Epidermal melanocyte (primary cell): Measurements from ENCODE around the gene BMF.
"Not testable (repeated sequence)": the region's sequence is repeated elsewhere in the genome, so short reads cannot be mapped to it uniquely, and the experiment has no call there.

Experiments
- DNase-seq: peaks from one replicate; pipeline ENCODE4 v3.0.0; 2011; ENCODE audit warnings: low spot score; ENCODE audit not compliant: insufficient read length

Gene BMF

GRCh38 chr15:40128766-40129660 lies 20.3 kb upstream of the BMF start:
- no peak for DNase-seq

- no peak for DNase-seq
These were observed 17.3 kb upstream of the BMF start for GRCh38 chr15:40125950-40126349.

DNA sequence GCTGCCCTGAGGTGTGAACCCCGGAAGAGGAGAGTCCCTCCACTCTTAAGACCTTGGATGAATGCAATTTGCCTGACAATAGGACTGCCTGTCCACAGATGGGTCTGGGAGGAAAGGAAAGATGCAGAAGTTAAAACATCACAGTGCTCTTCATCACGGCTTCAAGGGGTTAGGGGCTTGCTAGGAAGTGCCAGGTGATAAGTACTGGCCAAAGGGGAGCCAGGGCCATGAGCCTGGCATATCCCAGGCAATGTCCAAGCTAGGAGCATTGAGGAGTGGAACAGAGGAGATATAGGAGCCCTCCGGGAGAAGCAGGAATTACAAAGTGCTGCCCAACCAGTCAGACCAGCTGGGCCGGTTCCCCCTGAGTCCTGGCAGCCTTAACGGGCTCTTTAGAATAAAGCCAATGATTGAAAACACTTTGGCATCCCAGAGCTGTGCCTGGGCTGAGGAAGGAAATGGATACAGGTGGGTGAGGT lies 16.2 kb upstream of the BMF start:
- DNase-seq, result not testable (repeated sequence)

DNA sequence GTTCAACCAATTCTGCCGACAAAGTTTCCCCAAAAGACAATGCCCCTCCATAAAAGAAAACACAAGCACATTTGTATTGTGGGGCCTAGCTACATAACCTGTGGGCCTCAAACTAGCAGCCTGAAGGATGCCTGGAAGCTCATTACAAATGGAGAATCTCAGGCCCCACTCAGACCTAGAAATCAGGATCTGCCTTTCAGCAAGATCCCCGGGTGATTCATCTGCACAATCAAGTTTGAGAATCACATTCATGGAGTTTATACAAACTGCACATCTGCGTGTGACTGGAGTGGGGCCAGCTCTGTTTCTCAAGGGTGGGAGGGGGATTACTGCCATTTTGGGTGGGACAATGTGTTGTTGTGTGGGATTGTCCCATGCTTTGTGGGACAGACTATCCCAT lies 15.7 kb upstream of the BMF start:
- not testable (repeated sequence) for DNase-seq

GRCh38 chr15:40123863-40124262 lies 15.2 kb upstream of the BMF start:
- DNase-seq, result not testable (repeated sequence)

- DNase-seq, result not testable (repeated sequence)
These were observed 14.3 kb upstream of the BMF start for GRCh38 chr15:40122989-40123388.

DNA sequence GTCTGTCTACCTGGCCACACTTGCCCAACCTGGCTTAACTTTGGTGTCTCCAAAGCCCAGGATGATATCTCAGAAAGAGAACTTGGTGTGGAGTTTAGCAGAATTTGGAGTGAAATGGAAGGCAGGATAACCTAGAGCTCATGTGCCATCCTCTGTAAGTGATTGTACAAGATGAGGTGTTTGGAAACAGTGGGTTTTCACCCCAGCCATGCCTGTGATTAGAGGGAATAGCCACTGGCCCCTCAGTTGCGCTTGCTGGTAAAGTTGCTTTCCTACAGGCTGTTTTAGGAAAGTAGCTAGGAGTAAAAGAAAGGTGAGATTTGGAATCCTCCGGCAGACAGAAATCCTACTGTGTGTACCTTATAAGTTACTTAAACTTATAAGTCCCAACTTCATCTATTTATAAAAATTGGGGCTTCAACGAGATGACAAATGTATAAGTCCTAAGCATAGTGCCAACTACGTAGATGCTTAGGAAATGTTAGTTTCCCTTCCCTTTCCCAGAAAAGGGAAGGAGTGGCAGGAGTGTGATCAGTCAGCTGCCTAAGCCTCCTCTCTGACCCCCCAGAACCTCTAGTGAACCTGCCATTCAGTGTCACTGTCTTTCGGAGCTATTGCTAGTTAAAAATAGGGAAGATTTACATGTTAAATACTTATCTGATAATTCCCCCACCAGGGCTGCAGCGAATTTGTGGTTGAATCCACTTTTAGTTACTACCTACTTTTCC lies 13.4 kb upstream of the BMF start:
- DNase-seq, result no peak

GRCh38 chr15:40118473-40118872 lies 9.8 kb upstream of the BMF start:
- no peak for DNase-seq

DNA sequence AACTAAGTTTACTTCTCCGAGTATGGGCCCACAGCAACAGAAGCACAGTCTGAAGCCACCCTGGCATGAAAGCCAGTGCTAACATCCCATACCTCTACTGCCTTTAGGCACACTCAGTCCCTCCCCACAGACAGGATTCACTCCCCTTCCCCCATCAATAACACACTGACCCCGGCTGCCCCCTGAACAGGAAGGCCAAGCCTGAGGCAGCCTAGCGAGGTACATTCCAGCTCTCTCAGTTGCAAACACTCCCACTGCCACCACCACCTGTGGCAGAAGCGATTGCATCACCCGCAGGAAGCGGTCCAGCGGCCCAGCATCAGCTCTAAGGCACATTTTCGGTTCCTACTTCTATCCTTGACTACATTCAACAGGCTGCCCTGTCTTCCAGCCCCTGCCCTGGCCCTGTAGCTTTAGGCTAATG lies 7.0 kb upstream of the BMF start:
- no peak for DNase-seq

DNA sequence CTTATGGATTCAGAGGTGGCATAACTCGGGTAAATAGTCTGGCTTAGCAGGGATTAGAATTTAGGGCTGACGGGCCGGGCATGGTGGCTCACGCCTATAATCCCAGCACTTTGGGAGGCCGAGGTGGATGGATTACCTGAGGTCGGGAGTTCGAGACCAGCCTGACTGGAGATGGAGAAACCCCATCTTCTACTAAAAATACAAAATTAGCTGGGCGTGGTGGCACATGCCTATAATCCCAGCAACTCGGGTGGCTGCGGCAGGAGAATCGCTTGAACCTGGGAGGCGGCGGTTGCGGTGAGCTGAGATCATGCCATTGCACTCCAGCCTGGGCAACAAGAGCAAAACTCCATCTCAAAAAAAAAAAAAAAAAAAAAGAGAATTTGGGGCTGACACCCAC lies 6.4 kb upstream of the BMF start:
- not testable (repeated sequence) for DNase-seq

- DNase-seq, result no peak
These were observed 5.5 kb upstream of the BMF start for GRCh38 chr15:40114218-40114617.

DNA sequence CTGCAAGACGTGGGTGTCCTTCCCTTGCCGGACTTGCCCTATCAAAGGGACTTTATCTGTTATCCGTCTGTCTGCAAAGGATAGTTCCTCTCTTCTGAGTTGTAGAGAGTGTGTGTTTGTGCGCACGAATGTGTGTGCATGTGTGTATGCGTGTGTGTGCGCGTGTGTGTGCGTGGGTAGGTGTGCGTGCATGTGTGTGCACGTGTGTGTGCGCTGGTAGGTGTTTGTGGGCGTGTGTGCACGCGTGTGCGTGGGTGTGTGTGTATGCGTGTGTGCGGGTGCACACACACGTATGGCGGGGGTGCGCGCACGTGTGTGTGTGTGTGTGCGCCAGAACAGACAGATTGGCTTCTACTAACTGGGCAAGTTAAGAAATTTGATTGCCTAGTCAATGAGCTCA lies 4.1 kb upstream of the BMF start:
- no peak for DNase-seq

GRCh38 chr15:40111888-40112287 lies 3.2 kb upstream of the BMF start:
- no peak for DNase-seq

DNA sequence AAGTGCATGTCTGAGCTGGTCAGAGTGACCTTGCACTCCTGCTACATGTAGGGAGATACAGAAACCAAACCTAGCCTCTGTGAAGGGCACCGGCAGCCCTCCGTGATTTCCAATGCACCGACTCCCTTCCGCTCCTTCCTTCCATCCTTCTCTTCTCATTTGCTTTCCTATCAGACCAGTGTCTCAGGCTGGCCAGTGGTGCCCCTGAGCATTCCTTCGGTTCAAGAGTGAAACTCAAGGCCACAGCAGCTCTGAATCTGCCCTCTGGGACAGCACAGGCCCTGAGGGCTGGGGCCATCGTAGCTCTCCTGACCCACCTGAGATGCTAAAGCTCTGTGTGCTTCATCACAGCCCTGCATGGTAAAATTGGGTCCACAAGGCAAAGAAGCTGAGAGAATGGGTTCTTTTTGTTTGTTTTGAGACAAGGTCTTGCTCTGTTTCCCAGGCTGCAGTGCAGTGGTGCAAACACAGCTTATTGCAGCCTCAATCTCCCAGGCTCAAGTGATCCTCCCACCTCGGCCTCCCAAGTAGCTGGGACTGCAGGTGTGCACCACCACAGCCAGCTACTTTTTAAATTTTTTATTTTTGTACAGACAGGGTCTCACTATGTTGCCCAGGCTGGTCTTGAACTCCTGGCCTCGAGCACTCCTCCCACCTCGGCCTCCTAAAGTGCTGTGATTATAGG lies 2.3 kb upstream of the BMF start:
- DNase-seq, result no peak

GRCh38 chr15:40108061-40108854 lies 421 bp downstream of the BMF start:
- DNase-seq, result peak; percentile 63

DNA sequence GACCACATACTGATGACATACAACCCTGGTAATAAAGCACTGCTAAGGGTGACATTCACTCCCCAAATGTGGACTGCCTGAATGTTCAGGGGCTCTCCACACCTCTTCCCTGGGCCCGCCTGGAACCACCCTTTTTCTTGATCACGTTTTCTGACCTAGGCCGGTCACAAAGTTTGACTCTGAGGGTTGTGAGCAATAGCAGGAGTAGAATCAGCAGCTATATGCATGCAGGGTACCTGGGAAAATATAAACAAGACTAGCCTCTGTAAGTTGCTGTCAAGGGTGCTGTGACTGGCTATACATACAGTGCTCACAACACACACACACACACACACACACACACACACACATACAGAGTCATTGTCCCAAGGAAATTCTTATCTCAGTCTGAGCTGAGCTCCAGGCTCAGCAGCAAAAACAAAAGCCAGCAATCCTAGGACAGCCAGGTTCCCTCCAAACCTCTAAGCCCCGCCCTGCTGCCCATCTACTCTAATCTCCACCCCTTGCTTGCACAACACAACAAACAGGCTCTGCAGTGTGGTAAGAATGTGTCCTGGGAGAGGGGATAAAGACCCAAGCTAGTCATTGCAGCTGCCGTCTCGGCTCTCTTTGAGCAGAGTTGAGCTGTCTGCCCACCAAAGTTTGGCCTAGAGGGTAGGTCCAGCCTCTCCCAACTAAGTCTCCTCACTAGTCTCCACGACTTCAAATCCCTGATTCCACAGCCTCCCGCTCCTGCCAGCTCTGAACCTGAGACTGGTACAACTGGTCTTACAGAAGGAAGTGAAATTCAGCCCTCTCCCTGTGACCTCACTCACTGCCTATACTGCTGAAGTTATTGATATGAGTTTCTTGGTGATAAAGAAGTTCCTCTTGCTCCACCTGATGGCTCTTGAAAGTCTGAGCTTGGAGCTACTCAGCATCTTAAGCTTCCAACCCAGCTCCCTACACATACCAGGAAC lies 2.2 kb downstream of the BMF start:
- no peak for DNase-seq

DNA sequence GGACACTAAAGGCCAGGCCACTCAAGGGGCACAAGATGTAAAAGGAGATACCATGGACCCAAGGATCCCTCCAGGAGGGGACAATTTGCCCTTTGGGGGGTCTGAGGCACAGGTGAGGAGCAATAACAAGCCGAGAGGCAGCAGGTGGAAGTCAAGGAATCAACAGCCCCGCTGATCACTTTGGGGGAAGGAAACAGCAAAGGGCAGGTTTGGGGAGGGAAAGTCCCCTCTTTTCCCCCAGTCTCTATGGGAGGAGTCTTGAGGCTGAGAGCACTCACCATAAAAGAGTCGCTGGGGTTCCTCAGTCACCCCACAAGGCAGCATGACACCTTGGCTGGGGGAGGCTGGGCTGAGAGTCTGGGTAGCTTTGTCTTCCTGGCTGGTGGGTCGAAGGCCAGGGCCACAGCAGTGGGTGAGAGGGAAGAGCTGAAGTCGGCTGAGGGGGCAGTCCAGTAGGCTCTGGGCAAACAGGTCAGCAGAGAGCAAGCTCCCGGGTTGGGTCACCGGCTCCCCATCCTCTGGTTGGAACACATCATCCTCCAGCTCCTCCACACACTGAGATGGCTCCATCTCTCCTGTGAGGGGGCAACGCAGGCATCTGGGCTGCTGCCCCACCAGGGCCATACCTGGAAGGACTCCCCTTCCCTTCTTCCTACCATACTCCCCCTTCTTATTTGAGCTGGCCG lies 3.0 kb downstream of the BMF start:
- no peak for DNase-seq

- DNase-seq, result peak; percentile 91
These were observed 3.7 kb downstream of the BMF start for GRCh38 chr15:40104865-40105516.
